ENCODE measurements around the gene CENPE.

The CENPE gene

GRCh38 chr4:103136671-103137445, 61.3 kb downstream of the CENPE start:
- no peak for TF ChIP-seq CTCF (IDR thresholded peaks at IDR 0.05; ENCODE audit: low read depth, low read length)

GRCh38 chr4:103129174-103129573, 69.0 kb downstream of the CENPE start:
- no peak overlapping the region for H3K4me3 ChIP-seq (replicated peaks in 1 of 2; ENCODE audit: low read depth in 2 of 2, low read length in 2 of 2)
- TF ChIP-seq CTCF (IDR thresholded peaks at IDR 0.05; ENCODE audit: low read depth, low read length) = no peak
- DNase-seq (ENCODE audit: low read depth in 2 of 2) = no peak

More at GRCh38 chr4:103136671-103137445, 61.3 kb downstream of the CENPE start:
- no peak overlapping the region for H3K4me3 ChIP-seq (replicated peaks in 1 of 2; ENCODE audit: low read depth in 2 of 2, low read length in 2 of 2)
- DNase-seq (ENCODE audit: low read depth in 2 of 2) = no peak

GRCh38 chr4:103126126-103126525, 72.0 kb downstream of the CENPE start:
- no peak for DNase-seq (ENCODE audit: low read depth in 2 of 2)
- TF ChIP-seq CTCF (IDR thresholded peaks at IDR 0.05; ENCODE audit: low read depth, low read length) = no peak
- no peak overlapping the region for H3K4me3 ChIP-seq (replicated peaks in 1 of 2; ENCODE audit: low read depth in 2 of 2, low read length in 2 of 2)

GRCh38 chr4:103123114-103123513, 75.0 kb downstream of the CENPE start:
- DNase-seq (ENCODE audit: low read depth in 2 of 2) = no peak
- no peak for TF ChIP-seq CTCF (IDR thresholded peaks at IDR 0.05; ENCODE audit: low read depth, low read length)
- H3K4me3 ChIP-seq (replicated peaks in 1 of 2; ENCODE audit: low read depth in 2 of 2, low read length in 2 of 2) = no peak overlapping the region

- TF ChIP-seq CTCF (IDR thresholded peaks at IDR 0.05; ENCODE audit: low read depth, low read length) = no peak
- no peak for DNase-seq (ENCODE audit: low read depth in 2 of 2)
- H3K4me3 ChIP-seq (replicated peaks in 1 of 2; ENCODE audit: low read depth in 2 of 2, low read length in 2 of 2) = no peak overlapping the region
Observed at GRCh38 chr4:103118166-103118565, 80.0 kb downstream of the CENPE start.

GRCh38 chr4:103111598-103111997, 86.5 kb downstream of the CENPE start:
- no peak for DNase-seq (ENCODE audit: low read depth in 2 of 2)
- H3K4me3 ChIP-seq (replicated peaks in 1 of 2; ENCODE audit: low read depth in 2 of 2, low read length in 2 of 2) = no peak overlapping the region
- TF ChIP-seq CTCF (IDR thresholded peaks at IDR 0.05; ENCODE audit: low read depth, low read length) = no peak

GRCh38 chr4:103108542-103108941, 89.6 kb downstream of the CENPE start:
- no peak for DNase-seq (ENCODE audit: low read depth in 2 of 2)
- no peak overlapping the region for H3K4me3 ChIP-seq (replicated peaks in 1 of 2; ENCODE audit: low read depth in 2 of 2, low read length in 2 of 2)
- no peak for TF ChIP-seq CTCF (IDR thresholded peaks at IDR 0.05; ENCODE audit: low read depth, low read length)

Measured in cardiac fibroblast (primary cell).